HG03571 (cell line): ENCODE measurements around the gene ASRGL1.

Experiments used
- ATAC-seq: cut with Tn5 transposase; IDR thresholded peaks from one replicate; pipeline ENCODE4 v1.9.1; 2021; ENCODE audit not compliant: unreplicated experiment

Gene ASRGL1

DNA sequence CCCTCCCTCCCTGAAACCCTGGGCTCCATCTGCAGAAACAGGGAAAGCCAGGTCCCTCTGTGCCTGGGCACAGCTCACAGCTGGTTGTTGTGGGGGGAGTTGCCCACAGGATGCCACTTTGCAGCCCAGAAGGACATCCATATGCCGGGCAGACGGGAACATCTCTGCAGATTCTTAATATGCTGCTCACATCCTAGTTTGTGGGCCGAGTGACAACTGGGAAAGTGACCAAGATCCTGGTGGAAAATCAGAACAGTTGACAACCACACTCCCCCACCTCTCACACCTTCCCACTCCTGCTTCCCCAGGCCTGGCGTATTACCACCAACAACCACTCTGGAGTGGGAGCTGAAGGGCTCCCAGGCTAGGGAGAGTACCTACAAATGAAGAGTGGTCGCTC, 74.3 kb downstream of the ASRGL1 start:
- ATAC-seq: no peak

DNA sequence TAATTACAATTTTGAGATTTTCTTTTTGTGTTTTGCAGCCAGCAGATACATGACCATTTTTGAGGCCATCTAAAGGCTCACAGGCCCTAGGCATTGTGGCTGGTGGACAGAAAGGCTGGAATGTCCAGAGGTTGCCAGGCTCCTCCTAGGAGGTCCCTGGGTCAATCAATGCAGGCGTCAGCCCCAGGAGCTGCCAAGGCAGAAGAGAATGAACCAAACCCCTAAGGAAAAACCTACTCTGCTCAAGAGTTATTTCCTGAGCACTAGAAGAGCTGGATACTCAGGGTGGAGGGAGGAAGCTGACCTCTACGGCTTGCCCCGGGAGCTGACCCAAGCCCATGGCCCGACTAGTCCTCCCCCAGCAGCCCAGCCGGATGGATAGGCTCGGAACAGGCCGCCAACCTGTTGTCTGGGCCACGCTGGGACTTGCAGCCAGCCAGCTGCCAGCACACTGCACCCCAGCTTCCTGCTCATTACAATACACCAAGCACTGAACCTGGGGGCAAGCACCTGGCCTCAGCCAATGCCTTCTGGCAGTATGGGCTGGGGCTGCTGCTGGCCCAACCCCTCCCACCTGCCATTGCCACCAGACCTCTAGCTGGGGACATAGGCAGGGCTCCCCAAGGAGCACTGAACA, 75.9 kb downstream of the ASRGL1 start:
- no peak for ATAC-seq

- no peak for ATAC-seq
Observed at GRCh38 chr11:62416596-62416995, 79.3 kb downstream of the ASRGL1 start.

DNA sequence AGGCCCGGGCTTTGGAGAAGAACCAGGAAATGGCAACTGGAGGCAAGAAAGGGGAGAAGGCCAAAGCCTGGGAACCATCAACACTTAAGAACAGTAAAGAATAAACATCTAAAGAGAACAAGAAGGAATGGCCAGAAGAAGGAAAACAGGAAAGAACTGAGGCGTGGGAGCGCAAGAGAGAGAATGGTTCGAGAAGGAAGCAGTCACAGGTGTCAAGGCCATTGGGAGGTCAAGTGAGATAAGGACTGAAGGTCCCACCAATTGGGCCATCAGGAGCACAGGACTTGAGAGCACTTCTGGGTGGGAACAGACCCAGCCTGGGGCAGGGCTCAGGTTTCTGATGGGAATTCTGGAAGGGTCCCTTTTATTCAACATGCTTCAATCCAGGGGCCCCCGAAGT, 80.9 kb downstream of the ASRGL1 start:
- ATAC-seq: no peak

DNA sequence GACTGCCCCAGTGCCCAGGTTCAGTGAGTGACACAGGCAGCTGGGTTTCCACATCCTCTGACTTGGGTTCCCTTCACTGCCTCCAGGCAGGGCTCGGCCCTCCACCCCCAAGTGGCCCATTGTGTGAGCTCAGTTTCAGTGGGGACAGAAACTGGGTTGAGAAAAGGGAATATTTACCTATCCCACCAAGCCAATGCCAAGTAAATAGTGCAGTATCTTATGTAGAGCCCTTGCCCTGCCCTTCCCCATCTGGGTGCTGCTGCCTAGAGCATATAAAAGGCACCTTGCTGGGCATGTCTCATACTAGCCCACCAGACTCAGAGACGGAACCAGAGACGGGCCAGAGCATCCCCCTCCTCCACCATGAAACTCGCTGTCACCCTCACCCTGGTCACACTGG, 81.5 kb downstream of the ASRGL1 start, which contains the start of gene SCGB1A1:
SCGB1A1 (plus strand) TSS at position 301 of the 400 bp plus-strand sequence; CDS start at position 364, 63 bp downstream.
- no peak for ATAC-seq

GRCh38 chr11:62419314-62419929, 82.2 kb downstream of the ASRGL1 start:
- no peak for ATAC-seq

DNA sequence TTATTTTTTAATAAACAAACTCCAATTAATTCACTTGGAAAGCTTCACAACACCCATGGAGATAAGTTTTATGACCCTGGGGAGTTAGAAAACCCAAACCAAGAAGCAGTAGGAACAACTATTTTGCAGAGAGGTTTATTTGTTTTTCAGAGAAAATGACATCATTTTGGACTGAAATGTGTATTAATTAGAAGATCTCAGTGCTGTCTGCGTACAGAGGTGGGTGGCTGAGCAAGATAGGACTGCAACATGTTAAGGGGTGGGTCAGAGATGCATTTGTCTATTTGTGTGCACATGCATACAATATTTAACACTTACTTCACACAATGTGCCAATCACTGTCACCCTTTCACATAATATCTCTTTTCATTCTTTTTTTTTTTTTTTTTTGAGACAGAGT, 82.7 kb downstream of the ASRGL1 start:
- no peak for ATAC-seq

- ATAC-seq: no peak
Observed at GRCh38 chr11:62420882-62421281, 83.6 kb downstream of the ASRGL1 start.

- ATAC-seq: no peak
Observed at GRCh38 chr11:62421996-62422395, 84.7 kb downstream of the ASRGL1 start.

DNA sequence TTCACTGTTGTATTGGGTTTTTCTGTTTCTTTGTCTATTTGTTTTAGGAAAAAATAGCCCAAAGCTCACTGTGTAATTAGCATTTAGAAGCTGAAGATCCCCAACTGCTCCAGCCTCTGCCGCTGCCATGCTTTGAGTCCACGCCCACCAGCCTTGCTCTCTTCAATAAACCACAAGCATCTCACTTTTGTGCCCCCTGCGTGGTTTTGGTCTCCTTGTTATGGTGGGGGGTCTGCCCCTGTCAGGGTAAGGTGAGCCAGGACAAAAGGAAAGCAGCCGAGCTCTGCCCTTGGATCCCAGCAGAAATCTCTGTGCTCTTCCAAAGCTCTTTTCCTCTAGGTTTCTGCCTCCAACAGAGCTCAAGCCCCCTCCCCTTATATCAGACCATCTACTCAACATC, 85.8 kb downstream of the ASRGL1 start:
- no peak for ATAC-seq

GRCh38 chr11:62427630-62428233, 90.5 kb downstream of the ASRGL1 start:
- ATAC-seq: no peak

- ATAC-seq: no peak
Observed at GRCh38 chr11:62428871-62429560, 91.8 kb downstream of the ASRGL1 start.

DNA sequence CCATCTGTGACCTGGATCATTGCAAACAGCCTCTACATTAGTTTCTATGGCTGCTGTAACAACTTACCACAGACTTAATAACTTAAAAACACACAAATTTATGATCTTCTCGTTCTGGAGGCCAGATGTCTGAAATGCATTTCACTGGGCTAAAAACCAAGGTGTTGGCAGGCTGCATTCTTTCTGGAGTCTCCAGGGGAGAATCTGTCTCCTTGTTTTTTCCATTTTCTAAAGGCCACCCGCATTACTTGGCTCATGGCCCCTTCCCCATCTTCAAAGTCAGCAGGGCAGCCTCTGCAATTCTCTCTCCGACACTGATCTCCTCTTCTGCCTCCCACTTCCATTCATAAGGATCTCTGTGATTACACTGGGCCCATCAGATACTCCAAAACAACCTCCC, 93.2 kb downstream of the ASRGL1 start:
- no peak for ATAC-seq

- ATAC-seq: no peak
Observed at GRCh38 chr11:62431171-62431901, 94.1 kb downstream of the ASRGL1 start.

GRCh38 chr11:62432695-62433094, 95.4 kb downstream of the ASRGL1 start:
- no peak for ATAC-seq

- no peak for ATAC-seq
Observed at GRCh38 chr11:62433141-62433903, 96.1 kb downstream of the ASRGL1 start.

DNA sequence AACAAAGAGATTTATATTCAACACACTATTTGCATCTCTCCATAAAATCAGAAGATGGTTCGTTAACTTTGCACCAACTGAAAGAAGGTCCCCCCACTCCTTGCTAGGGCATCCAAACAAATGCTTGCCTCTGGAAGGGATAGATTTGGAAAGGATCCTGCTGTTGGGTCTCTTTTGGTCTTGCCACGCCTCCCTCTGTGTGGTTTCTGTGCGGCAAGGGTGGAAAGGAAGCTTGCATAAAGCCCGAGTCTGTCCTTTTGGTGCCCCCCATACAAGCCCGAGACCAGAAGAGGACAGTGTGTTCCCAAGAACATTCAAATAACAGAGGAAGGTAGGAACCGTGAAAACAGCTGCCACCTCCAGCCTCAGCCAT, 96.6 kb downstream of the ASRGL1 start:
- ATAC-seq: no peak

GRCh38 chr11:62435846-62436660, 98.8 kb downstream of the ASRGL1 start:
- ATAC-seq: no peak

DNA sequence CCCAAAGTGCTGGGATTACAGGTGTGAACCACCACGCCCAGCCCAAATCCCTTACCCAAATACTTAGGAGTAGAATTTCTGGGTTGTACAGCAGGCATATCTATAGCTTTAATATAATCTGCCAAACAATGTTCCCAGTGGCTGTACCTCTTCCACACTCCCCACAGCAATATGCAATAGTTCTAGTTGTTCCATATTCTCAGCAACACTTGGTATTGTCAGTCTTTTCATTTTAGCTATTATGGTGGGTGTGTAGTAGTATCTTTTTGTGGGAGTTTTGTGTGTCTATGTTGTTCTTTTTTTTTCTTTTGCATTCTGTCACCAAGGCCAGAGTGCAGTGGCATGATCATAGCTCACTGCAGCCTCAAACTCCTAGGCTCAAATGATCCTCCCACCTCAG, 100.4 kb downstream of the ASRGL1 start:
- no peak for ATAC-seq

GRCh38 chr11:62438641-62439040, 101.4 kb downstream of the ASRGL1 start:
- no peak for ATAC-seq
